ENCODE data around the gene RCOR1. TPM values are rescaled to one million over a fixed set of nuclear protein-coding genes. Genes with fewer than 3 reads are reported as not detected.

The RCOR1 gene
- total and polyA plus RNA-seq, 2 donors from 2014 or later: 4.9 to 17.9 TPM

DNA sequence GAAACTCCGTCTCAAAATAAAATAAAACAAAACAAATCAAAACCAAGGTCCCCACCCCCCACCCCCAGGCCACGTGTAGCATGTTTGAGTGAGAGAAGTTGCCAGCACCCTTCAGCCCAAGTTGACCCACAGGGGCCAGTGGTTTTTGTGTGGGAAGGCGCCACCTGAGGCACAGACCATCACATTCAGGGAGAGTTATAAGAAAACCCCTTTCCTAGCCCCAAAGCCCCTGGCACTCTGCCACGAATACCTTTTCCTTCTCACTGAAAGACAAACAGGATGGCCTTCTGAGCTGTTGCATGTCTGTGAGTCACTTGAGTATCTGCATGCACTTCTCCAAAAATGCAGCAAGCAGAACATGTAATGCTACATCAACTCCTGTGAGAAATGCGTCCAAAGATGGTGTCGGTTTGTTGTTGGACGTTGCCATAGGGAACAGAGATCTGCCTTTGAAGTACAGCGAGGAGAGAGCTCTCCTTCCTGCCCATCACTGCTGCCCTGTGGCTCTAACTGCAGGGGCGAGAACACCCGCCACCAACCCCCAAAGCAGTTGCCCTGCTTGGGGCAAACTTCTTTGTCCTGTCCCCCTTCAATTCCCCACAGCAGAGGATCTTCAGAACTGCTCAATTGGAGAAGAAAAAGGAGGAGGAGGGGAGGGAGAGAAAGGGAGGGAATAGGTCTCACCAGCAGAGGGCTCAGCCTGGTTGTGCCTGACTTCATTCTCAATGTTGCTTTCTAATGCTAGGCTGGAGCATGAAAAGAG, 182.1 kb downstream of the RCOR1 start:
- intact Hi-C loops (cut with DNase I): no loop called here
- H3K9me3 ChIP-seq (ENCODE audit: control insufficient read depth in 2 of 3, insufficient read depth in 1 of 3, low read length in 3 of 3): no peaks in the 10 kb centered on the region
- H3K36me3 ChIP-seq (ENCODE audit: control insufficient read depth in 2 of 3, insufficient read depth in 3 of 3, low read length in 3 of 3): no peaks in the 10 kb centered on the region
- no peak overlapping the region for H3K4me3 ChIP-seq (ENCODE audit: low read length in 3 of 3)
- FAIRE-seq: no peak
- TF ChIP-seq, protein P1, sequence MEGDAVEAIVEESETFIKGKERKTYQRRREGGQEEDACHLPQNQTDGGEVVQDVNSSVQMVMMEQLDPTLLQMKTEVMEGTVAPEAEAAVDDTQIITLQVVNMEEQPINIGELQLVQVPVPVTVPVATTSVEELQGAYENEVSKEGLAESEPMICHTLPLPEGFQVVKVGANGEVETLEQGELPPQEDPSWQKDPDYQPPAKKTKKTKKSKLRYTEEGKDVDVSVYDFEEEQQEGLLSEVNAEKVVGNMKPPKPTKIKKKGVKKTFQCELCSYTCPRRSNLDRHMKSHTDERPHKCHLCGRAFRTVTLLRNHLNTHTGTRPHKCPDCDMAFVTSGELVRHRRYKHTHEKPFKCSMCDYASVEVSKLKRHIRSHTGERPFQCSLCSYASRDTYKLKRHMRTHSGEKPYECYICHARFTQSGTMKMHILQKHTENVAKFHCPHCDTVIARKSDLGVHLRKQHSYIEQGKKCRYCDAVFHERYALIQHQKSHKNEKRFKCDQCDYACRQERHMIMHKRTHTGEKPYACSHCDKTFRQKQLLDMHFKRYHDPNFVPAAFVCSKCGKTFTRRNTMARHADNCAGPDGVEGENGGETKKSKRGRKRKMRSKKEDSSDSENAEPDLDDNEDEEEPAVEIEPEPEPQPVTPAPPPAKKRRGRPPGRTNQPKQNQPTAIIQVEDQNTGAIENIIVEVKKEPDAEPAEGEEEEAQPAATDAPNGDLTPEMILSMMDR (IDR thresholded peaks at IDR 0.05; ENCODE audit: borderline replicate concordance, extremely low read depth, insufficient read depth): peak; percentile 68
- no peaks in the 10 kb centered on the region for H3K27me3 ChIP-seq (ENCODE audit: control insufficient read depth, insufficient read depth, low read length)
- H3K4me1 ChIP-seq (ENCODE audit: control insufficient read depth in 2 of 3, insufficient read depth in 2 of 3, low read depth in 1 of 3, low read length in 3 of 3): peaks cover under 1 to 8% (median 6%) of the 10 kb centered on the region in 3 donors
- H3K9ac ChIP-seq (ENCODE audit: low read length in 3 of 3): no peak overlapping the region
- H3K27ac ChIP-seq (ENCODE audit: low read depth in 2 of 2, low read length in 2 of 2): no peak overlapping the region
- DNase-seq: peak; percentile 61 to 93 (median 81)

DNA sequence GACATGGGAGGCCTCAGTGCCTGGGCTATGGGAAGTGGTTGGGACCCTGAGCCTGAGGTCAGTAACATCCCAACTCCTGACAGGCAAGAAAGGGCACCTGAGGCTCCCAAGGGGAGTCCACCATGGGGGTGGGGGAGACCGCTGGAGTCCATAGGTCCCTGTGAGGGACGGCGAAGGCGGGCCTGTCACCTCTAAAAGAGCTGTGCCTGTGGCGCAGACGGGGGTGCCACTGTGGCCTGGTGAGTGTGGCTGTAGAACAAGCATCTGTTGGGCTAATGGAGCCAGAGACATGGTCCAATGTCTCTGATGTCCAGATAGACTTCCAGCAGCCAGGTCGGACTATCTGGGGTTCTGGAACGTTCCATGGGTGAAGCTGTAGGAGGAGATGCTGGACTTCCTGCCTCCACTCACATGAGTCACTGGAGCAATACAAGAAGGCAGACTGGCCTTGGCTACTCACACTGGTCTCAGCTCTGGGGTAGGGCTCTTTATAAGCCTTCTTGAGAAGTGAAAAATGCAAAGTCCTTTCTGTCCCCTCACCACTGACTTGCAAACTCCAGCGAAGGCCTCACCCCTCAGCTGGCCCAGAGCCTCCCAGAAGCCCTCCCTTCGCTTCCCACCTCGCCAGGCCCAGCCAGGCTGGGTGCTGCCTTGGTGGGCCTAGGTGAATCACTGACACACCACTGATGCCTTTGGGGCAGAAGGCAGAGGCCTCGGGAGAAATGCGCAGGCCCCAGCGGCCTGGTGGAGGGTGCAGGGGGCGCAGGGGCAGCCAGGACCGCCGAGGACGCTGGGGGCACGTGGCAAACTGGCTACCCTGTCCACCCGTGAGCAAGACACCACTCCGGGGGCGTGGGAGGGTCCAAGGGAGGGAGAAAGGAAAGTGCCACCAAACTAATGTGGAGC, 183.7 kb downstream of the RCOR1 start:
- Histone ChIP-seq H3K4me3 (ENCODE audit: low read length in 3 of 3) (no peak overlapping the region), H3K9me3 (ENCODE audit: control insufficient read depth in 2 of 3, insufficient read depth in 1 of 3, low read length in 3 of 3) (no peaks in the 10 kb centered on the region), H3K4me1 (ENCODE audit: control insufficient read depth in 2 of 3, insufficient read depth in 2 of 3, low read depth in 1 of 3, low read length in 3 of 3) (peaks cover 4 to 10% (median 6%) of the 10 kb centered on the region in 3 donors), H3K27me3 (ENCODE audit: control insufficient read depth, insufficient read depth, low read length) (no peaks in the 10 kb centered on the region), H3K27ac (ENCODE audit: low read depth in 2 of 2, low read length in 2 of 2) (peak overlapping the region; percentile 80 to 83), H3K9ac (ENCODE audit: low read length in 3 of 3) (no peak overlapping the region), H3K36me3 (ENCODE audit: control insufficient read depth in 2 of 3, insufficient read depth in 3 of 3, low read length in 3 of 3) (no peaks in the 10 kb centered on the region)
- no peak for FAIRE-seq
- DNase-seq: peak in 3 of 5 donors; percentile 22 to 74 (median 54)
- TF ChIP-seq, protein P1 (IDR thresholded peaks at IDR 0.05; ENCODE audit: borderline replicate concordance, extremely low read depth, insufficient read depth): no peak
- intact Hi-C loops (cut with DNase I): no loop called here

DNA sequence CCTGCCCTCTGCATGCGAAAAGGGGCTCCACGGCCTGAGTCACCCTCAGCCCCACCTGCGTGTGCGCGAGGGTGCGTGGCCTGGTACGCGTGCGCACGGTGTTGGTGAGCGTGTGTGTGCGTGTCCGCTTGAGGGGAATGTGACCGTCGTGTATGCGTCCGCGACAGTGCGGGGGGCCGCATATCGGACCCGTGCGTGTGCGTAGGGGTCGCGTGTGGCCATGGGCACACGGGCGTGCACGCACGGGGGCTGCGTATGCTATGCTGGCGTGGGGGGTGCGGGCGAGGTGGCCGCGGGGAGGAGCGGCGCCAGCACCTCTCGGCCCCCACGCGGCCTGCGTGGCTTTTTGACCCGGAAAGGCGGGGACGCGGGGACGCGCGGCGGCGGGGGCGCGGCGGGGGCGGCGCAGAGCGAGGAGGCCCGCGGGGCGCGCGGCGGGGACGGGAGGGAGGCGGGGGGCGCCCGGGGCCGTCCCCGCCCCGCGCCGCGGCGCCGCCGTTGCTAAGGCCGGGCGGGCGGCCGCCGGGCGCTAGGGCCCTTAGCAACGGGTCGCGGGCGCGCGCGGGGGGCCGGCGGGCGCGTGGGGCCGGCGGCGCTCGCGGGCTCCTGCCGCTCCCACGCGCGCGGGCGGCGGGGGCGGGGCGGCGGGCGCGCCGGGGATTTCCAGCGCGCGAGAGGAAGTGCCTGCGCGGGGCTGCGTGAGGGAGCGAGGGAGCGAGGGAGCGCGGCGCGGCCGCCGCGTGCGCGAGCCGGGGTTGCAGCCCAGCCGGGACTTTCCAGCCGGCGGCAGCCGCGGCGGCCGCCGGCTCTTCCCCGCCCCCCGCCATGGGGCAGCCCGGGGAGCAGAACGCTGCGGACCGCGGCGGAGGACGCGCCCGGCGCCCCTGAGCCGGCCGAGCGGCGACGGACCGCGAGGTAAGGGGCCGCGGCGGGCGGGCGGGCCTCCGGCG, 184.6 kb downstream of the RCOR1 start, which contains the start of gene TRAF3:
Gene TRAF3 (plus strand): TSS at position 689 of the 950 bp plus-strand sequence. CDS start 92,753 bp downstream, outside the sequence.
- H3K4me3 ChIP-seq (ENCODE audit: low read length in 3 of 3): peak within 1 kb of the TSS; percentile 68 to 89 (median 69)
- DNase-seq (peak; percentile 55 to 91 (median 72)), FAIRE-seq (no peak)
- H3K4me1 ChIP-seq (ENCODE audit: control insufficient read depth in 2 of 3, insufficient read depth in 2 of 3, low read depth in 1 of 3, low read length in 3 of 3): peaks cover 4 to 10% (median 6%) of the 10 kb centered on the region in 3 donors
- peak within 1 kb of the TSS in 2 of 3 donors; percentile 4 to 79 for H3K9ac ChIP-seq (ENCODE audit: low read length in 3 of 3)
- no peaks in the 10 kb centered on the region for H3K9me3 ChIP-seq (ENCODE audit: control insufficient read depth in 2 of 3, insufficient read depth in 1 of 3, low read length in 3 of 3)
- H3K27me3 ChIP-seq (ENCODE audit: control insufficient read depth, insufficient read depth, low read length): no peaks in the 10 kb centered on the region
- intact Hi-C loops (cut with DNase I): no loop called here
- H3K36me3 ChIP-seq (ENCODE audit: control insufficient read depth in 2 of 3, insufficient read depth in 3 of 3, low read length in 3 of 3): no peaks in the 10 kb centered on the region
- TF ChIP-seq, protein P1 (IDR thresholded peaks at IDR 0.05; ENCODE audit: borderline replicate concordance, extremely low read depth, insufficient read depth): no peak
- H3K27ac ChIP-seq (ENCODE audit: low read depth in 2 of 2, low read length in 2 of 2): peak within 1 kb of the TSS; percentile 80 to 83

Data from kidney (tissue), 14 donors.